ENCODE data around the gene SMPDL3A.

The SMPDL3A gene

DNA sequence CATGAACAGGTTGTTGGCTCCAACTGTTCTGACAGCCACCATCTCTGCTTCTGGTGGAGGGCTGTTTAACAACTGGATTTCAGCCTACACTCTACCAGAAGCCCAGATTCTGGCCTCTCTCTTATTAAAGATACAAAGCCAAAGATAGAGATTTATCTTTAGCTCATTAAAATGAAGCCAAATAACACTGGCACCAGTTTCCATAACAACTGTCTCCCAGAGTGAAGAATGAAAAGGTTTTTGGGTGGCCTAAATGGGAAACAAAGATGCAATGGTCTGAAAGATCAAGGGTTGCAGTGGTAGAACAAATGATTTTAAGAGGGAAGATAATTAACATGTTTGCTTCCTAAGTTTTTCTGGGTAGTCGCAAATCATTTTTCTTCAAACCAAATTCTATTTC, 3.2 kb upstream of the SMPDL3A start:
- DNase-seq (ENCODE audit: low read depth), result no peak
- TF ChIP-seq, protein P1, sequence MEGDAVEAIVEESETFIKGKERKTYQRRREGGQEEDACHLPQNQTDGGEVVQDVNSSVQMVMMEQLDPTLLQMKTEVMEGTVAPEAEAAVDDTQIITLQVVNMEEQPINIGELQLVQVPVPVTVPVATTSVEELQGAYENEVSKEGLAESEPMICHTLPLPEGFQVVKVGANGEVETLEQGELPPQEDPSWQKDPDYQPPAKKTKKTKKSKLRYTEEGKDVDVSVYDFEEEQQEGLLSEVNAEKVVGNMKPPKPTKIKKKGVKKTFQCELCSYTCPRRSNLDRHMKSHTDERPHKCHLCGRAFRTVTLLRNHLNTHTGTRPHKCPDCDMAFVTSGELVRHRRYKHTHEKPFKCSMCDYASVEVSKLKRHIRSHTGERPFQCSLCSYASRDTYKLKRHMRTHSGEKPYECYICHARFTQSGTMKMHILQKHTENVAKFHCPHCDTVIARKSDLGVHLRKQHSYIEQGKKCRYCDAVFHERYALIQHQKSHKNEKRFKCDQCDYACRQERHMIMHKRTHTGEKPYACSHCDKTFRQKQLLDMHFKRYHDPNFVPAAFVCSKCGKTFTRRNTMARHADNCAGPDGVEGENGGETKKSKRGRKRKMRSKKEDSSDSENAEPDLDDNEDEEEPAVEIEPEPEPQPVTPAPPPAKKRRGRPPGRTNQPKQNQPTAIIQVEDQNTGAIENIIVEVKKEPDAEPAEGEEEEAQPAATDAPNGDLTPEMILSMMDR (IDR thresholded peaks at IDR 0.05; ENCODE audit: insufficient read depth, low read depth, low read length, missing control alignments), result no peak
- no peak overlapping the region for H3K4me3 ChIP-seq (ENCODE audit: low read depth, low read length)

DNA sequence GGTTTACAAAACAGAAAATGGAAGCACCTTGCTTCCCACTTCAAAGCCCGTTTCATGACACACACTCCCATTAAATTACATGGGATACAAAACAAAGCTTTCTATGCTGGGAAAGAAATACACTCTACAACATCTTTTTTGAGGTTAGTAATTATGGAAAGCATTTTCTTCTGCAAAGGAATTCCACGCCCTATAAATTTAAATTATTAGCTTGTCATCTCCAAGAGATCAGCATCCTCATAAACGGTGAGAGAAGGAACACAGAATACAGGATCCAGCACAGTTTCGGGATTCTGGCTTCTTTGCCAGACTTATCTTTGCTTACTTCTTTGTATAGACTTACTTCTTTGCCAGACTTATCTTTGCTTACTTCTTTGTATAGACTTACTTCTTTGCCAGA, 1.3 kb upstream of the SMPDL3A start:
- no peak for DNase-seq (ENCODE audit: low read depth)
- TF ChIP-seq, protein P1 (IDR thresholded peaks at IDR 0.05; ENCODE audit: insufficient read depth, low read depth, low read length, missing control alignments), result no peak
- no peak overlapping the region for H3K4me3 ChIP-seq (ENCODE audit: low read depth, low read length)

DNA sequence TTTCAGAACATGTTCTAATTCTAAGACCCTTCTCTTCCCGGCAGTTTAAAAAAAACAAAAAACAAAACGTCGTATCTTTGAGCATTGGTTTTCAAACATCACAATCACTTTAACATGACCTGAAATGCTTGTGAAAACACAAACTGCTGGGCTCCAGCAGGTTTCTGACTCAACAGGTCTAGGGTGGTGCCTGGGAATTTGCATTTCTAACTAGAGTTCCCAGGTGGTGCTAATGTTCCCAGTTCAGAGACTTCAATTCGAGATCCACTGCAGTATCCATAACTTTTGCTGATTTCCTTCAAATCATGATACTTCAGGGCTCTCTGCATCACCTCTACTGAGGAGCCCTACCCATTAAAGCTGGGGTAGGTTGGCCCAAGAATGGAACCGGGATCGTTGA, 850 bp upstream of the SMPDL3A start:
- no peak for DNase-seq (ENCODE audit: low read depth)
- TF ChIP-seq, protein P1 (IDR thresholded peaks at IDR 0.05; ENCODE audit: insufficient read depth, low read depth, low read length, missing control alignments), result no peak
- H3K4me3 ChIP-seq (ENCODE audit: low read depth, low read length), result no peak overlapping the region

DNA sequence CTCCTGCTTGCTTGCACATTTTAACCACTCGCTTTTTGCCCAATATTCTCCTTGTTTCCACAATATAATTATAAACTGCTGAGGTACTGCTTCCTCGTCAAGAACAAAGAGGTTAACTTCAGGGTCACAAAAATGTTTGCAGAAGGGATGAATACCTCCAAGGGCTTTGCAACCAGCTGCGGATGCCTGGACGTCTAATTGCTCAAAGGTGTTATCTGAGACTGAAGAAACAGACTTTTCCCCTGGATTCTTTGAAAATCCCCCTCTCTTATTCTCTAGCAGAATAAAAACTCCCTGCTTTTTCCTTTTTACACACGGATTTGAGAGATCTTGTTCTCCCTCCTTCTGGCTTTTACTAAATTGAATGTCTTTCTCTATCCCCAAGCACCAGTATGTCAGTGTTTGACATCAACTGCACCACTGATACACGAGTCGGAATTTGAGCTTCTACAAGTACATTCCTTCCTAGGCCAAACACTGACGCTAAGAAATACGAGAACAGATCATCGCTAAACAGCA, 336 bp upstream of the SMPDL3A start:
- no peak for DNase-seq (ENCODE audit: low read depth)
- TF ChIP-seq, protein P1 (IDR thresholded peaks at IDR 0.05; ENCODE audit: insufficient read depth, low read depth, low read length, missing control alignments), result no peak
- H3K4me3 ChIP-seq (ENCODE audit: low read depth, low read length), result no peak overlapping the region

DNA sequence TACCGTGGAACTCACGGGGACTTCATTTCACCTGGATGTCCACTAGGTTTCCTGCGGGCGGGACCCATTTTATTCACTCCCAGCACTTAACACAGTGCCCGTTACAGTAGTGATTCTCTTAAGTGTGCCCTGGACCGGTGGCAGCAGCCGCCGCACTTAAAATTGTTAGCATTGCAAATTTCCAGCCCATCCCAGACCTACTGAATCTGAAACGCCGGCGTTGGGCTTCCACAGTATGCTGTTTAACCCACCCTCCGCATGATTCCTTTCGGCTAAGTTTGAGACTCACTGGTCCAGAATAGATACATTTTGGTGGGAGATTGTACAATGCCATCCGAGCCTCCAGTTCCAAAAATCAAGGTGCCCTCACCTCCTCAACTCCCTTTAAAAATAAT, 967 bp downstream of the SMPDL3A start:
- H3K4me3 ChIP-seq (ENCODE audit: low read depth, low read length), result peak overlapping the region; percentile 53
- TF ChIP-seq, protein P1 (IDR thresholded peaks at IDR 0.05; ENCODE audit: insufficient read depth, low read depth, low read length, missing control alignments), result no peak
- DNase-seq (ENCODE audit: low read depth), result no peak

DNA sequence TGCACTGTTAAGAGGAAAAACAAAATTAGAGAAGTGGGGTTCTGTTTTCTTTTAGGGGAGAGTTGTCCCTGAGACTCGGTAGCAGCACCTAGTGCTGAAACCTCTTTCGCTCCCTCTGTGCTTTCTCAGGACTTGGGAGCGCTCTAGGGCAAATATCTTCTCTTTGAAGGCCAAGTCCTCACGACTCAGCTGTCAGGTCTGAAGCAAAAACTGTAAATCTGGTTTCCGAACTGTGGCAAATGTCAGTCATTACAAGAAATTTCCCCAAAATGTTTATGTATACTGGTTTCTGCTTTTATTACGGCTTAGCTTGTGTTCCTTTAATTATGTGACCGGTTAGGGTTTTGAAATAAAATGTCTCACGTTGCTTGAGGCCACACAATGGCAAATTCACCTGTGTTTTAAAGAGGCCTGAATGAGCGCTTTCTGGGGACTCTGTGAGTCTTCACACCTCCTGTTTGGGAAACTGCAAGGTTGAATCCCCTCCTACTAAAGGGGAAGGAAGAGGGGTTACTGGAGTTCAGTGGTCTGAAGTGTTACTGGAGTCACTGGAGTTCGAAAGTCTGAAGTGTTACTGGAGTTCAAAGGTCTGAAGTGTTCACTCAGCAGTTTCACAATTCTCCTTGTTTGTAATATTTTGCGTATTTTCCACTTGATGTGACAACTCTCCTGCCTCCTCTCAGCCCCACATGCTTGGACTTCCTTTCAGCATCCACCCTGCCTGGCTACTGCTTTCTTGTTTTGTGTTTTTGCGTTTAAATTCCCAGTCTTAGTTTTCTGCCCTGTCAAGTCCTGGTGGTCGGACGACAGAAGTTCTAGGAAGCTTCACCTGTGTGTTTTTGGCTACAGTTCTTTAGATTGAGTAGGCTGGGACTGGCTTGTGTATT, 1.6 kb downstream of the SMPDL3A start:
- TF ChIP-seq, protein P1 (IDR thresholded peaks at IDR 0.05; ENCODE audit: insufficient read depth, low read depth, low read length, missing control alignments), result no peak
- DNase-seq (ENCODE audit: low read depth), result no peak
- H3K4me3 ChIP-seq (ENCODE audit: low read depth, low read length), result no peak overlapping the region
